OCI-LY3 (cell line): ENCODE results near the gene GNAO1.

ENCODE experiments used
- H2AFZ ChIP-seq: fragments of 200-600, 300-600 bp; shearing (Covaris generic); 2 replicates; pipeline ENCODE4 v1.6.0; 2014; ENCODE audit warnings: antibody characterized with exemption, low read depth, low read length
- H3K27ac ChIP-seq: fragments of 200-600, 300-600 bp; sonication (generic); 2 replicates; pipeline ENCODE4 v1.5.1; 2014; ENCODE audit warnings: mild to moderate bottlenecking, low read length, moderate library complexity, mixed read lengths
- H3K27me3 ChIP-seq: fragments of 200-600, 300-600 bp; sonication (generic); 2 replicates; pipeline ENCODE4 v1.6.1; 2014; ENCODE audit warnings: low read depth, low read length, mixed read lengths
- H3K36me3 ChIP-seq: fragments of 200-600, 300-600 bp; sonication (generic); replicated peaks from 2 replicates; pipeline ENCODE3; 2014; ENCODE audit warnings: low read depth, low read length, mixed read lengths
- H3K4me1 ChIP-seq: fragments of 300-600, 200-600 bp; sonication (generic); 2 replicates; pipeline ENCODE4 v1.6.1; 2014; ENCODE audit warnings: low read length, mixed read lengths
- H3K4me2 ChIP-seq: fragments of 200-600, 300-600 bp; sonication (generic); 2 replicates; pipeline ENCODE4 v1.6.1; 2014; ENCODE audit warnings: low read length, mixed read lengths
- H3K4me3 ChIP-seq: fragments of 300-600, 200-600 bp; sonication (generic); 2 replicates; pipeline ENCODE4 v1.5.1; 2014; ENCODE audit warnings: antibody characterized with exemption, mild to moderate bottlenecking, low read length, moderate library complexity
- H3K79me2 ChIP-seq: fragments of 300-600, 200-600 bp; shearing (Covaris generic); 2 replicates; pipeline ENCODE4 v1.6.1; 2014; ENCODE audit warnings: mild to moderate bottlenecking, low read length, mixed read lengths
- H3K9ac ChIP-seq: fragments of 300-600, 200-600 bp; shearing (Covaris generic); 2 replicates; pipeline ENCODE4 v1.6.0; 2014; ENCODE audit warnings: mild to moderate bottlenecking, low read length, moderate library complexity
- H3K9me3 ChIP-seq: fragments of 200-600, 300-600 bp; shearing (Covaris generic); 2 replicates; pipeline ENCODE4 v1.6.1; 2014; ENCODE audit warnings: low read length, mixed read lengths; ENCODE audit not compliant: insufficient read depth
- H4K20me1 ChIP-seq: fragments of 200-600, 300-600 bp; sonication (generic); 2 replicates; pipeline ENCODE4 v1.6.1; 2016; ENCODE audit warnings: low read length, mixed read lengths; ENCODE audit not compliant: insufficient read depth
- CTCF ChIP-seq: fragments of 200-600, 300-600 bp; sonication (generic); IDR thresholded peaks from 2 replicates; pipeline ENCODE4 v1.5.1; 2014; ENCODE audit warnings: antibody characterized with exemption, low read length, low read depth
- EZH2phosphoT487 ChIP-seq: fragments of 200-600 bp; shearing (Covaris generic); IDR thresholded peaks from 2 replicates; pipeline ENCODE4 v1.6.1; 2018; ENCODE audit warnings: antibody characterized with exemption, mixed run types, low read depth

GNAO1 gene

GRCh38 chr16:56207421-56207820 lies 16.1 kb downstream of the GNAO1 start:
- H3K4me1 ChIP-seq = peaks cover 5% of the 10 kb centered on the region
- H3K27me3 ChIP-seq = peaks cover 33% of the 10 kb centered on the region
- no peak overlapping the region for H3K9ac ChIP-seq
- H4K20me1 ChIP-seq = peaks cover 3% of the 10 kb centered on the region
- H3K4me3 ChIP-seq = no peak overlapping the region
- no peaks in the 10 kb centered on the region for H3K36me3 ChIP-seq
- H2AFZ ChIP-seq = no peak overlapping the region
- no peaks in the 10 kb centered on the region for H3K9me3 ChIP-seq
- no peaks in the 10 kb centered on the region for H3K79me2 ChIP-seq
- no peak overlapping the region for H3K4me2 ChIP-seq
- TF ChIP-seq EZH2phosphoT487 (no peak), CTCF (no peak)
- H3K27ac ChIP-seq = no peak overlapping the region

GRCh38 chr16:56211435-56211981 lies 20.2 kb downstream of the GNAO1 start:
- no peaks in the 10 kb centered on the region for H4K20me1 ChIP-seq
- no peak overlapping the region for H2AFZ ChIP-seq
- no peaks in the 10 kb centered on the region for H3K4me1 ChIP-seq
- H3K36me3 ChIP-seq = no peaks in the 10 kb centered on the region
- no peak overlapping the region for H3K4me2 ChIP-seq
- no peak overlapping the region for H3K9ac ChIP-seq
- H3K4me3 ChIP-seq = no peak overlapping the region
- TF ChIP-seq CTCF (no peak), EZH2phosphoT487 (no peak)
- H3K79me2 ChIP-seq = no peaks in the 10 kb centered on the region
- no peak overlapping the region for H3K27ac ChIP-seq
- H3K27me3 ChIP-seq = peaks cover 40% of the 10 kb centered on the region
- no peaks in the 10 kb centered on the region for H3K9me3 ChIP-seq

- no peak overlapping the region for H3K4me3 ChIP-seq
- no peaks in the 10 kb centered on the region for H3K9me3 ChIP-seq
- no peak overlapping the region for H3K4me2 ChIP-seq
- H4K20me1 ChIP-seq = no peaks in the 10 kb centered on the region
- no peak overlapping the region for H3K27ac ChIP-seq
- peaks cover 40% of the 10 kb centered on the region for H3K27me3 ChIP-seq
- H3K4me1 ChIP-seq = no peaks in the 10 kb centered on the region
- no peaks in the 10 kb centered on the region for H3K36me3 ChIP-seq
- no peak overlapping the region for H2AFZ ChIP-seq
- no peaks in the 10 kb centered on the region for H3K79me2 ChIP-seq
- TF ChIP-seq EZH2phosphoT487 (no peak), CTCF (no peak)
- no peak overlapping the region for H3K9ac ChIP-seq
These were observed 20.9 kb downstream of the GNAO1 start for GRCh38 chr16:56212144-56212543.

GRCh38 chr16:56221995-56222394 lies 30.7 kb downstream of the GNAO1 start:
- H3K4me1 ChIP-seq = no peaks in the 10 kb centered on the region
- no peaks in the 10 kb centered on the region for H3K9me3 ChIP-seq
- H2AFZ ChIP-seq = no peak overlapping the region
- no peak overlapping the region for H3K9ac ChIP-seq
- TF ChIP-seq CTCF (no peak), EZH2phosphoT487 (no peak)
- H3K36me3 ChIP-seq = no peaks in the 10 kb centered on the region
- H3K79me2 ChIP-seq = no peaks in the 10 kb centered on the region
- no peak overlapping the region for H3K4me2 ChIP-seq
- no peak overlapping the region for H3K4me3 ChIP-seq
- peaks cover 26% of the 10 kb centered on the region; the same call in 1 of the 2 replicates for H3K27me3 ChIP-seq
- H3K27ac ChIP-seq = no peak overlapping the region
- H4K20me1 ChIP-seq = no peaks in the 10 kb centered on the region
